ENCODE measurements around the gene PCK2. TPM values are rescaled to one million over a fixed set of nuclear protein-coding genes. Genes with fewer than 3 reads are reported as not detected.

PCK2 gene
- total and polyA plus RNA-seq, 3 donors from 2014 or later = 20.7 to 43.6 (median 30.6) TPM

DNA sequence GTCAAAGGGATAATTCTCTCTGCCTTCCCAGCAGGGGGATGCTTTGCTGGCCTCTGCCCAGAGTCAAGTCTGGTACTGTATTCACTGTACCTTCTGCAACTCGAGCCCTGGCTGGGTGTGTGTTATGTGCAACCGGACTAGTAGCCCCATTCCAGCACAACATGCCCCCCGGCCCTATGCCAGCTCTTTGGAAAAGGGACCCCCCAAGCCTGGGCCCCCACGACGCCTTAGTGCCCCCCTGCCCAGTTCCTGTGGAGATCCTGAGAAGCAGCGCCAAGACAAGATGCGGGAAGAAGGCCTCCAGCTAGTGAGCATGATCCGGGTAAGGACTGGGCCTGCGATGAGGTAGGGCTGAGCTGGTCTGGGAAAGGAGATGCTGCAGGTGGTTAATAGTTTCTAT, 56.5 kb downstream of the PCK2 start:
- WGBS, 2 donors = 91 to 93% methylated on average over 7 to 9 of the region's 9 CpGs
- TF ChIP-seq POLR2A (IDR thresholded peaks at IDR 0.05) (no peak), CTCF (IDR thresholded peaks at IDR 0.05) (no peak)
- H3K27me3 ChIP-seq = no peaks in the 10 kb centered on the region
- no peak for DNase-seq
- no peak overlapping the region for H3K27ac ChIP-seq
- H3K4me1 ChIP-seq = peaks cover 15% of the 10 kb centered on the region
- no peaks in the 10 kb centered on the region for H3K36me3 ChIP-seq (ENCODE audit: low read depth, missing control alignments)
- intact Hi-C loops (cut with DNase I; ENCODE audit: low total_unique reads) = no loop called here
- no peaks in the 10 kb centered on the region for H3K9me3 ChIP-seq
- H3K4me3 ChIP-seq = no peak overlapping the region

DNA sequence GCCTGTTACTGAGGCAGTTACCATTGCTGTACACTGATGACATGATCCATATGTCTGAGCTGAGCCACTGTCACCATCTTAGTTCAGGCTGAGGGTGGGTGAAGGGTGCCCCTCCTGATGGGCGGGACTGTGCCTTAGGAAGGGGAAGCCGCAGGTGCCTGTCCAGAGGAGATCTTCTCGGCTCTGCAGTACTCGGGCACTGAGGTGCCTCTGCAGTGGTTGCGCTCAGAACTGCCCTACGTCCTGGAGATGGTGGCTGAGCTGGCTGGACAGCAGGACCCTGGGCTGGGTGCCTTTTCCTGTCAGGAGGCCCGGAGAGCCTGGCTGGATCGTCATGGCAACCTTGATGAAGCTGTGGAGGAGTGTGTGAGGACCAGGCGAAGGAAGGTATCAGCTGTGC, 56.9 kb downstream of the PCK2 start:
- Histone ChIP-seq H3K27ac (no peak overlapping the region), H3K4me3 (no peak overlapping the region), H3K9me3 (no peaks in the 10 kb centered on the region), H3K36me3 (ENCODE audit: low read depth, missing control alignments) (no peaks in the 10 kb centered on the region), H3K4me1 (peaks cover 12% of the 10 kb centered on the region), H3K27me3 (no peaks in the 10 kb centered on the region)
- DNase-seq = no peak
- TF ChIP-seq POLR2A (IDR thresholded peaks at IDR 0.05) (no peak), CTCF (IDR thresholded peaks at IDR 0.05) (no peak)
- WGBS, 2 donors = 78 to 83% methylated on average over 8 to 9 of the region's 9 CpGs
- intact Hi-C loops (cut with DNase I; ENCODE audit: low total_unique reads) = no loop called here

DNA sequence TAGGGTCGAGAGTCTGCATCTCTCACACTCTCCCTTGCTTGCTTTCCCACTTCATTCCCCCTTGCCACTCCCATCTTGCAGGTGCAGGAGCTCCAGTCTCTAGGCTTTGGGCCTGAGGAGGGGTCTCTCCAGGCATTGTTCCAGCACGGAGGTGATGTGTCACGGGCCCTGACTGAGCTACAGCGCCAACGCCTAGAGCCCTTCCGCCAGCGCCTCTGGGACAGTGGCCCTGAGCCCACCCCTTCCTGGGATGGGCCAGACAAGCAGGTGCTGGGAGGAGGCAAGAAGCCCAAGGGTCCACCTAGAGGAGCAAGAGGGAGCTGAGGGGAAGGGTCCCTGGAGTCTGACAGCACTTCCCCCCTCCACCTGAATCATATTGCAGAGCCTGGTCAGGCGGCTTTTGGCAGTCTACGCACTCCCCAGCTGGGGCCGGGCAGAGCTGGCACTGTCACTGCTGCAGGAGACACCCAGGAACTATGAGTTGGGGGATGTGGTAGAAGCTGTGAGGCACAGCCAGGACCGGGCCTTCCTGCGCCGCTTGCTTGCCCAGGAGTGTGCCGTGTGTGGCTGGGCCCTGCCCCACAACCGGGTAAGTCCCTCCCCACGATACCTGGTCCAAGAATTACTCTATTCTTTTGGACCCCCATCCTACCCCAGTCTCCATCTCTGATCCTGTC, 57.4 kb downstream of the PCK2 start:
- no peak for DNase-seq
- Histone ChIP-seq H3K27me3 (no peaks in the 10 kb centered on the region), H3K4me3 (no peak overlapping the region), H3K27ac (no peak overlapping the region), H3K36me3 (ENCODE audit: low read depth, missing control alignments) (no peaks in the 10 kb centered on the region), H3K9me3 (no peaks in the 10 kb centered on the region), H3K4me1 (peaks cover 9% of the 10 kb centered on the region)
- TF ChIP-seq POLR2A (IDR thresholded peaks at IDR 0.05) (no peak), CTCF (IDR thresholded peaks at IDR 0.05) (no peak)
- WGBS, 2 donors = 86 to 92% methylated on average over 16 of the region's 16 CpGs
- intact Hi-C loops (cut with DNase I; ENCODE audit: low total_unique reads) = no loop called here

Small RNA genes within 50 kb of the gene (microRNA-seq; reads per million reads assigned to microRNA genes)
- 0 reads per million in 2 donors for gene MIR7703 (ENCODE audit: borderline number of aligned reads in 2 of 2, borderline replicate concordance in 1 of 2)

Other genes with a start within 250 kb of the PCK2 start
- gene DHRS4, start 140.5 kb upstream of the PCK2 start, total RNA-seq = 10 to 100 TPM; 33.6 to 41.8 TPM
- 26.0 TPM for gene DHRS4, start 140.5 kb upstream of the PCK2 start, polyA plus RNA-seq (ENCODE audit: insufficient read depth, low read depth, low replicate concordance)
- gene DHRS4L2, start 105.4 kb upstream of the PCK2 start, total RNA-seq = 10 to 100 TPM; 15.7 to 23.4 TPM
- 22.4 TPM for gene DHRS4L2, start 105.4 kb upstream of the PCK2 start, polyA plus RNA-seq (ENCODE audit: insufficient read depth, low read depth, low replicate concordance)
- gene CARMIL3, start 42.3 kb upstream of the PCK2 start, total RNA-seq = 1 to 10 TPM; 7.7 to 8.6 TPM
- gene CARMIL3, start 42.3 kb upstream of the PCK2 start, polyA plus RNA-seq (ENCODE audit: insufficient read depth, low read depth, low replicate concordance) = 6.8 TPM
- under 1 TPM; 0.12 to 0.71 TPM for gene CPNE6, start 22.7 kb upstream of the PCK2 start, total RNA-seq
- gene CPNE6, start 22.7 kb upstream of the PCK2 start, polyA plus RNA-seq (ENCODE audit: insufficient read depth, low read depth, low replicate concordance) = 5.7 TPM
- 10 to 100 TPM; 67.6 to 68.0 TPM for gene DCAF11, start 20.5 kb downstream of the PCK2 start, total RNA-seq
- gene DCAF11, start 20.5 kb downstream of the PCK2 start, polyA plus RNA-seq (ENCODE audit: insufficient read depth, low read depth, low replicate concordance) = 77.4 TPM
- gene NRL, start 20.6 kb downstream of the PCK2 start, total RNA-seq = 1 to 10 TPM; 6.6 to 8.3 TPM
- 8.2 TPM for gene NRL, start 20.6 kb downstream of the PCK2 start, polyA plus RNA-seq (ENCODE audit: insufficient read depth, low read depth, low replicate concordance)
- gene FITM1, start 36.3 kb downstream of the PCK2 start, total RNA-seq = 1 to 10 TPM; 2.2 to 3.5 TPM
- gene FITM1, start 36.3 kb downstream of the PCK2 start, polyA plus RNA-seq (ENCODE audit: insufficient read depth, low read depth, low replicate concordance) = 3.7 TPM
- 10 to 100 TPM; 43.3 to 63.9 TPM for gene PSME1, start 41.9 kb downstream of the PCK2 start, total RNA-seq
- 101 TPM for gene PSME1, start 41.9 kb downstream of the PCK2 start, polyA plus RNA-seq (ENCODE audit: insufficient read depth, low read depth, low replicate concordance)
- 10 to 100 TPM; 15.2 to 23.9 TPM for gene EMC9, start 47.3 kb downstream of the PCK2 start, total RNA-seq
- 33.7 TPM for gene EMC9, start 47.3 kb downstream of the PCK2 start, polyA plus RNA-seq (ENCODE audit: insufficient read depth, low read depth, low replicate concordance)
- gene PSME2, start 52.3 kb downstream of the PCK2 start, total RNA-seq = 10 to 100 TPM; 49.8 to 78.1 TPM
- 122 TPM for gene PSME2, start 52.3 kb downstream of the PCK2 start, polyA plus RNA-seq (ENCODE audit: insufficient read depth, low read depth, low replicate concordance)
- gene RNF31, start 53.2 kb downstream of the PCK2 start, total RNA-seq = 10 to 100 TPM; 94.5 to 96.8 TPM
- gene RNF31, start 53.2 kb downstream of the PCK2 start, polyA plus RNA-seq (ENCODE audit: insufficient read depth, low read depth, low replicate concordance) = 71.0 TPM
- gene IRF9, start 67.0 kb downstream of the PCK2 start, total RNA-seq = 10 to 100 TPM; 45.7 to 56.2 TPM
- gene IRF9, start 67.0 kb downstream of the PCK2 start, polyA plus RNA-seq (ENCODE audit: insufficient read depth, low read depth, low replicate concordance) = 74.8 TPM
- 10 to 100 TPM; 27.7 to 55.9 TPM for gene REC8, start 77.8 kb downstream of the PCK2 start, total RNA-seq
- gene REC8, start 77.8 kb downstream of the PCK2 start, polyA plus RNA-seq (ENCODE audit: insufficient read depth, low read depth, low replicate concordance) = 58.8 TPM
- gene IPO4, start 94.5 kb downstream of the PCK2 start, total RNA-seq = 100 to 1,000 TPM in 1 of 2 donors, 10 to 100 TPM in 1; 85.9 to 140 TPM
- 156 TPM for gene IPO4, start 94.5 kb downstream of the PCK2 start, polyA plus RNA-seq (ENCODE audit: insufficient read depth, low read depth, low replicate concordance)
- 10 to 100 TPM; 45.0 to 50.0 TPM for gene TM9SF1, start 101.1 kb downstream of the PCK2 start, total RNA-seq
- 53.2 TPM for gene TM9SF1, start 101.1 kb downstream of the PCK2 start, polyA plus RNA-seq (ENCODE audit: insufficient read depth, low read depth, low replicate concordance)
- gene TSSK4, start 111.4 kb downstream of the PCK2 start, total RNA-seq = 10 to 100 TPM; 19.4 to 27.4 TPM
- 78.2 TPM for gene TSSK4, start 111.4 kb downstream of the PCK2 start, polyA plus RNA-seq (ENCODE audit: insufficient read depth, low read depth, low replicate concordance)
- 100 to 1,000 TPM in 1 of 2 donors, 10 to 100 TPM in 1; 52.9 to 111 TPM for gene CHMP4A, start 119.2 kb downstream of the PCK2 start, total RNA-seq
- gene CHMP4A, start 119.2 kb downstream of the PCK2 start, polyA plus RNA-seq (ENCODE audit: insufficient read depth, low read depth, low replicate concordance) = 56.3 TPM
- gene MDP1, start 121.8 kb downstream of the PCK2 start, total RNA-seq = 10 to 100 TPM; 17.3 to 19.5 TPM
- gene MDP1, start 121.8 kb downstream of the PCK2 start, polyA plus RNA-seq (ENCODE audit: insufficient read depth, low read depth, low replicate concordance) = 20.1 TPM
- gene NEDD8, start 138.1 kb downstream of the PCK2 start, total RNA-seq = 100 to 1,000 TPM in 1 of 2 donors, 10 to 100 TPM in 1; 94.6 to 110 TPM
- gene NEDD8, start 138.1 kb downstream of the PCK2 start, polyA plus RNA-seq (ENCODE audit: insufficient read depth, low read depth, low replicate concordance) = 180 TPM
- 10 to 100 TPM; 30.0 to 42.2 TPM for gene GMPR2, start 138.6 kb downstream of the PCK2 start, total RNA-seq
- 49.9 TPM for gene GMPR2, start 138.6 kb downstream of the PCK2 start, polyA plus RNA-seq (ENCODE audit: insufficient read depth, low read depth, low replicate concordance)
- gene TINF2, start 148.3 kb downstream of the PCK2 start, total RNA-seq = 10 to 100 TPM; 27.5 to 32.1 TPM
- 45.6 TPM for gene TINF2, start 148.3 kb downstream of the PCK2 start, polyA plus RNA-seq (ENCODE audit: insufficient read depth, low read depth, low replicate concordance)
- gene TGM1, start 168.9 kb downstream of the PCK2 start, total RNA-seq = 10 to 100 TPM in 1 of 2 donors, 1 to 10 TPM in 1; 3.6 to 10.5 TPM
- gene TGM1, start 168.9 kb downstream of the PCK2 start, polyA plus RNA-seq (ENCODE audit: insufficient read depth, low read depth, low replicate concordance) = 5.4 TPM
- gene RABGGTA, start 177.3 kb downstream of the PCK2 start, total RNA-seq = 10 to 100 TPM; 70.9 to 90.2 TPM
- 33.5 TPM for gene RABGGTA, start 177.3 kb downstream of the PCK2 start, polyA plus RNA-seq (ENCODE audit: insufficient read depth, low read depth, low replicate concordance)
- 10 to 100 TPM; 22.5 to 24.6 TPM for gene DHRS1, start 205.5 kb downstream of the PCK2 start, total RNA-seq
- 19.2 TPM for gene DHRS1, start 205.5 kb downstream of the PCK2 start, polyA plus RNA-seq (ENCODE audit: insufficient read depth, low read depth, low replicate concordance)
- 10 to 100 TPM; 25.0 to 27.6 TPM for gene NOP9, start 205.5 kb downstream of the PCK2 start, total RNA-seq
- 20.1 TPM for gene NOP9, start 205.5 kb downstream of the PCK2 start, polyA plus RNA-seq (ENCODE audit: insufficient read depth, low read depth, low replicate concordance)
- gene CIDEB, start 213.7 kb downstream of the PCK2 start, total RNA-seq = 1 to 10 TPM; 3.8 to 6.6 TPM
- 7.0 TPM for gene CIDEB, start 213.7 kb downstream of the PCK2 start, polyA plus RNA-seq (ENCODE audit: insufficient read depth, low read depth, low replicate concordance)
- 10 to 100 TPM; 23.4 to 28.1 TPM for gene LTB4R2, start 215.8 kb downstream of the PCK2 start, total RNA-seq
- gene LTB4R2, start 215.8 kb downstream of the PCK2 start, polyA plus RNA-seq (ENCODE audit: insufficient read depth, low read depth, low replicate concordance) = 4.2 TPM
- gene LTB4R, start 217.2 kb downstream of the PCK2 start, total RNA-seq = 10 to 100 TPM; 10.3 to 10.9 TPM
- gene LTB4R, start 217.2 kb downstream of the PCK2 start, polyA plus RNA-seq (ENCODE audit: insufficient read depth, low read depth, low replicate concordance) = 5.5 TPM
- gene ADCY4, start 240.8 kb downstream of the PCK2 start, total RNA-seq = 10 to 100 TPM; 13.9 to 23.1 TPM
- 10.0 TPM for gene ADCY4, start 240.8 kb downstream of the PCK2 start, polyA plus RNA-seq (ENCODE audit: insufficient read depth, low read depth, low replicate concordance)
- gene RIPK3, start 245.7 kb downstream of the PCK2 start, total RNA-seq = 10 to 100 TPM in 1 of 2 donors, 1 to 10 TPM in 1; 3.2 to 11.3 TPM
- gene RIPK3, start 245.7 kb downstream of the PCK2 start, polyA plus RNA-seq (ENCODE audit: insufficient read depth, low read depth, low replicate concordance) = 2.8 TPM

All from testis (tissue), 3 donors.